ENCODE data around the gene PPARD.
"Not testable (repeated sequence)": the region's sequence is repeated elsewhere in the genome, so short reads cannot be mapped to it uniquely, and the experiment has no call there.

PPARD gene

DNA sequence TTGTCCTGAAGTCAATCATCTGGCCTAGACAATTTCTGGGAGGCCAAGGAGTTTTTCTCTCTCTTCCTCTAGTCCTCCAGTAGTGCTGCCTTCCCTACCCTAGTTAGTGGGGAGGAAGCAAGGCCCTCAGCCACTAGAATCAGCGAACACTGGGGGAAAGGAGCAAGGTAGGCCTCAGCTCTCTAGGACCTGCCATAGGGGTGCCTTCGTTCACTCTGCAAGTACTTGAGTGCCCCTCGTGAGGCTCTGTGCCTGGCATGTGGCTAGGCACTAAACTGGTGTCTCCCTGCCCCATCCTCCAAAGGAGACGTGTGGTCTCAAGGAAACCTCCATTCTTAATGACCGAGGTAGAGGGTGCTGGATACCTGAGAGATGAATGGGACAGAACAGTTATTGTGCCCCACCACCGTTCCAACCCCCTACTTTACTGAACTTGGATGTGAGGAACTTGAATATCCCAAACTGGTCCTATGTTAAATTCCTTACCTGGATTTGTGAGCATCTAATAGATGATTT is 43.7 kb upstream of the PPARD start:
- TF ChIP-seq PAX5 (IDR thresholded peaks at IDR 0.05; ENCODE audit: insufficient read depth, low read length, severe bottlenecking) (no peak), POLR2AphosphoS5 (IDR thresholded peaks at IDR 0.05; ENCODE audit: low read depth, low read length) (no peak)
- DNase-seq (ENCODE audit: insufficient read length, low spot score): no peak
- FAIRE-seq: no peak

DNA sequence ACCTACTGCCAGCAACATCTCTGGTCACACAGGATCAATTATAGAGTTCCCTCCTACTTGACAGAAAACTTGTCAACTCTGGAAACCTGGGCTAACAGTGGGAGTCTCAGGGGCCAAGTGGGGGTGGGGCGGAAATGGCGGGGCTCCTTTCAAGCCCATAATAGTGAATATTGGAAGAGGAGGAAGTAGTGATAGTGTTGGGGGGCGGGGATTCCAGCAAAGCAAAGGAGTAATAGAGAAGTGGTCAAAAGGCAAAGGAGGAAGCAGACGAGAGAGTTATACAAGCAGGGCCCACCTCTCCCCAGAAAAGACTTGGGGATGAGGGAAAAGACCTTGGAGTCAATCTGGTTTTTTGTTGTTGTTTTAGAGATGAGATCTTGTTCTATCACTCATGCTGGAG is 42.7 kb upstream of the PPARD start:
- DNase-seq (ENCODE audit: insufficient read length, low spot score) (no peak), FAIRE-seq (no peak)
- TF ChIP-seq POLR2AphosphoS5 (IDR thresholded peaks at IDR 0.05; ENCODE audit: low read depth, low read length) (no peak), PAX5 (IDR thresholded peaks at IDR 0.05; ENCODE audit: insufficient read depth, low read length, severe bottlenecking) (no peak), TAF1 (IDR thresholded peaks at IDR 0.05; ENCODE audit: low read depth, low read length) (no peak), SPI1 (IDR thresholded peaks at IDR 0.05; ENCODE audit: low read depth, low read length) (peak; percentile 54), POU2F2 (IDR thresholded peaks at IDR 0.05; ENCODE audit: low read depth, low read length) (no peak)

DNA sequence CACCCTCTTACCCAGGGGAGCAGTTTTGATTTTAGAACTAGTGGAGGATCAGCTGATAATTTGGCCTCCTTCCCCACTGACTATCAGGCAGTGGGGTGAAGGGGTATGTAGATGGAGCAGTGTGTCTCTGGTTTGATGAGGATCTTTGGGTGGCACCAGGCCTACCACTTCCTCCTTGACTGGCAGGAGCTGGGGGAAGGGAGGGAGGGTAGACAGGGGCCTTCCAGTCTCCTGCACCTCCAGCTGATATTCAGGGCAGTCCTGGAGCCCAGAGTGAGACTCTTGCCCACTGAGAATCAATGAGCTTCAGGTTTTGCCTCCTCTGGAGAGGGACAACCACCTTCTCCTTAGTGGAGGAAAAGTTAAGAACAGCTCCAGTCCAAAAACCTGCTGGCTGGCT is 41.5 kb upstream of the PPARD start:
- FAIRE-seq (no peak), DNase-seq (ENCODE audit: insufficient read length, low spot score) (no peak)
- TF ChIP-seq POU2F2 (IDR thresholded peaks at IDR 0.05; ENCODE audit: low read depth, low read length) (no peak), PAX5 (IDR thresholded peaks at IDR 0.05; ENCODE audit: insufficient read depth, low read length, severe bottlenecking) (no peak), POLR2A (IDR thresholded peaks at IDR 0.05; ENCODE audit: low read depth, low read length) (no peak), TAF1 (IDR thresholded peaks at IDR 0.05; ENCODE audit: low read depth, low read length) (no peak), POLR2AphosphoS5 (IDR thresholded peaks at IDR 0.05; ENCODE audit: low read depth, low read length) (no peak), SPI1 (IDR thresholded peaks at IDR 0.05; ENCODE audit: low read depth, low read length) (no peak)

- FAIRE-seq (peak; percentile 93), DNase-seq (ENCODE audit: insufficient read length, low spot score) (peak; percentile 66)
- TF ChIP-seq SPI1 (IDR thresholded peaks at IDR 0.05; ENCODE audit: low read depth, low read length) (0 out of 2 replicates have a peak, but pooled peaks have one; percentile 16), TAF1 (IDR thresholded peaks at IDR 0.05; ENCODE audit: low read depth, low read length) (no peak), POLR2A (IDR thresholded peaks at IDR 0.05; ENCODE audit: low read depth, low read length) (peak; percentile 64; the same call in 1 of the 2 replicates), POLR2AphosphoS5 (IDR thresholded peaks at IDR 0.05; ENCODE audit: low read depth, low read length) (peak; percentile 55; the same call in 1 of the 2 replicates), PAX5 (IDR thresholded peaks at IDR 0.05; ENCODE audit: insufficient read depth, low read length, severe bottlenecking) (no peak), POU2F2 (IDR thresholded peaks at IDR 0.05; ENCODE audit: low read depth, low read length) (no peak; the same call in 1 of the 2 replicates)
Measured at GRCh38 chr6:35302604-35303241, 39.6 kb upstream of the PPARD start.

- no peak for FAIRE-seq
- TF ChIP-seq POU2F2 (IDR thresholded peaks at IDR 0.05; ENCODE audit: low read depth, low read length) (no peak), TAF1 (IDR thresholded peaks at IDR 0.05; ENCODE audit: low read depth, low read length) (no peak), PAX5 (IDR thresholded peaks at IDR 0.05; ENCODE audit: insufficient read depth, low read length, severe bottlenecking) (no peak), POLR2A (IDR thresholded peaks at IDR 0.05; ENCODE audit: low read depth, low read length) (no peak), SPI1 (IDR thresholded peaks at IDR 0.05; ENCODE audit: low read depth, low read length) (no peak), POLR2AphosphoS5 (IDR thresholded peaks at IDR 0.05; ENCODE audit: low read depth, low read length) (no peak)
- no peak for DNase-seq (ENCODE audit: insufficient read length, low spot score)
Measured at GRCh38 chr6:35304299-35304698, 38.1 kb upstream of the PPARD start.

DNA sequence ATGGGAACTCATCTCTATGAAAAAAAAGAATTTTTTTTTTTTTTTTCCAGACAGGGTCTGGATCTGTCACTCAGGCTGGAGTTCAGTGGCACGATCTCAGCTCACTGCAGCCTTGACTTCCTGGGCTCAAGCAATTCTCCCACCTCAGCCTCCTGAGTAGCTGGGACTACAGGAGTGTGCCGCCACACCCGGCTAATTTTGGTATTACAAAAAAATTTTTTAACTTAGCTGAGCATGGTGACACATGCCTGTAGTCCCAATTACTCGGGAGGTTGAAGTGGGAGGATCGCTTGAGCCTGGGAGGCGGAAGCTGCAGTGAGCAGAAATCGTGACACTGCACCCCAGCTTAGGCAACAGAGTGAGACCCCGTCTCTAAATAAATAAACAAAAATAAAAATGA is 37.2 kb upstream of the PPARD start:
- TF ChIP-seq POU2F2 (IDR thresholded peaks at IDR 0.05; ENCODE audit: low read depth, low read length): no peak
- no peak for TF ChIP-seq POLR2A (IDR thresholded peaks at IDR 0.05; ENCODE audit: low read depth, low read length)
- TF ChIP-seq SPI1 (IDR thresholded peaks at IDR 0.05; ENCODE audit: low read depth, low read length): no peak
- no peak for TF ChIP-seq PAX5 (IDR thresholded peaks at IDR 0.05; ENCODE audit: insufficient read depth, low read length, severe bottlenecking)
- no peak for TF ChIP-seq POLR2AphosphoS5 (IDR thresholded peaks at IDR 0.05; ENCODE audit: low read depth, low read length)
- FAIRE-seq (no peak), DNase-seq (ENCODE audit: insufficient read length, low spot score) (no peak)

DNA sequence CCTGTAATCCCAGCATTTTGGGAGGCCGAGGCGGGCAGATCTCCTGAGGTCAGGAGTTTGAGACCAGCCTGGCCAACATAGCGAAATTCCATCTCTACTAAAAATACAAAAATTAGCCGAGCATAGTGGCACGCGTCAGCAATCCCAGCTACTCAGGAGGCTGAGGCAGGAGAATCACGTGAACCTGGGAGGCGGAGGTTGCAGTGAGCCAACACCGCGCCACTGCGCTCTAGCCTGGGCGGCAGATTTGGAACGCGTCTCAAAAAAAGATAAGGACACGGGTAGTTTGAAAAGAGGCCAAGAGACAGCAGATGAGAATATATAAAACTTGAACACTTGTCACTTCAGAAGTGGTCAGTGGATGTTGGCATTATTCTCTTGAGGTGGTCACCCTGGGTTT is 35.2 kb upstream of the PPARD start:
- FAIRE-seq; DNase-seq (ENCODE audit: insufficient read length, low spot score): not testable (repeated sequence)

DNA sequence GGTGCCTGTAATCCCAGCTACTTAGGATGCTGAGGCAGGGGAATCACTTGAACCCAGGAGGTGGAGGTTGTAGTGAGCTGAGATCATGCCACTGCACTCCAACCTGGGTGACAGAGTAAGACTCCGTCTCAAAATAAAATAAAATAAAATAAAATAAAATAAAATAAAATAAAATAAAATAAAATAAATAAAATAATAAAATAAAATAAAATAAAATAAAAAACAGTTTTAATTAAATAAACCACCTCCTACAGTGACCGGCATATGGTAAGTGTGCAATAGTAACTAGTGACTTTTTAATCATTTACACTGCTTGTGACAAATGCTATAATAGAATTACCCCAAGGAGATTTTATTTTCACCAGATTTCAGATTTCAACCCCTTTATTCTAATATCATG is 33.8 kb upstream of the PPARD start:
- not testable (repeated sequence) for DNase-seq (ENCODE audit: insufficient read length, low spot score); FAIRE-seq

- no peak for DNase-seq (ENCODE audit: insufficient read length, low spot score)
- TF ChIP-seq POLR2A (IDR thresholded peaks at IDR 0.05; ENCODE audit: low read depth, low read length) (no peak), SPI1 (IDR thresholded peaks at IDR 0.05; ENCODE audit: low read depth, low read length) (no peak), POU2F2 (IDR thresholded peaks at IDR 0.05; ENCODE audit: low read depth, low read length) (no peak), TAF1 (IDR thresholded peaks at IDR 0.05; ENCODE audit: low read depth, low read length) (no peak), PAX5 (IDR thresholded peaks at IDR 0.05; ENCODE audit: insufficient read depth, low read length, severe bottlenecking) (no peak)
- FAIRE-seq: no peak
Measured at GRCh38 chr6:35309611-35310264, 32.6 kb upstream of the PPARD start.

GRCh38 chr6:35310265-35310831 is 32.0 kb upstream of the PPARD start:
- TF ChIP-seq SPI1 (IDR thresholded peaks at IDR 0.05; ENCODE audit: low read depth, low read length) (no peak), PAX5 (IDR thresholded peaks at IDR 0.05; ENCODE audit: insufficient read depth, low read length, severe bottlenecking) (no peak)
- no peak for DNase-seq (ENCODE audit: insufficient read length, low spot score)
- FAIRE-seq: no peak
